HG02642 (cell line): ENCODE measurements around the gene COX5B.
A peak's percentile ranks its signal among the peaks of the same experiment; 100 is the strongest.
"Not testable (repeated sequence)": the region's sequence is repeated elsewhere in the genome, so short reads cannot be mapped to it uniquely, and the experiment has no call there.

Experiments
- ATAC-seq: cut with Tn5 transposase; IDR thresholded peaks from one replicate; pipeline ENCODE4 v1.9.1; 2021; ENCODE audit warnings: mild to moderate bottlenecking; ENCODE audit not compliant: unreplicated experiment, poor library complexity

Gene COX5B

GRCh38 chr2:97645695-97646629 is at the start of gene COX5B:
TSS of gene COX5B (plus strand) at chr2:97646062. CDS start at chr2:97646087, 25 bp downstream.
- ATAC-seq, result peak; percentile 95

- ATAC-seq, result not testable (repeated sequence)
Measured at GRCh38 chr2:97596180-97596579, 49.7 kb upstream of the COX5B start.

- ATAC-seq, result not testable (repeated sequence)
Measured at GRCh38 chr2:97601537-97601936, 44.3 kb upstream of the COX5B start.

- not testable (repeated sequence) for ATAC-seq
Measured at GRCh38 chr2:97605109-97605508, 40.8 kb upstream of the COX5B start.

GRCh38 chr2:97605524-97606339 is 40.1 kb upstream of the COX5B start:
- ATAC-seq, result not testable (repeated sequence)

GRCh38 chr2:97608745-97609144 is 37.1 kb upstream of the COX5B start:
- ATAC-seq, result not testable (repeated sequence)

- ATAC-seq, result not testable (repeated sequence)
Measured at GRCh38 chr2:97611895-97612294, 34.0 kb upstream of the COX5B start.

- not testable (repeated sequence) for ATAC-seq
Measured at GRCh38 chr2:97615746-97616145, 30.1 kb upstream of the COX5B start.

- ATAC-seq, result no peak
Measured at GRCh38 chr2:97617911-97618310, 28.0 kb upstream of the COX5B start.

GRCh38 chr2:97618939-97619827 is 26.7 kb upstream of the COX5B start:
- ATAC-seq, result not testable (repeated sequence)

- not testable (repeated sequence) for ATAC-seq
Measured at GRCh38 chr2:97620492-97620891, 25.4 kb upstream of the COX5B start.

GRCh38 chr2:97622976-97623375 is 22.9 kb upstream of the COX5B start:
- not testable (repeated sequence) for ATAC-seq

GRCh38 chr2:97625354-97626048 is 20.4 kb upstream of the COX5B start:
- not testable (repeated sequence) for ATAC-seq

GRCh38 chr2:97626049-97626430 is 19.8 kb upstream of the COX5B start:
- ATAC-seq, result not testable (repeated sequence)

GRCh38 chr2:97644023-97644717 is 1.7 kb upstream of the COX5B start:
- ATAC-seq, result no peak

- peak; percentile 35 for ATAC-seq
Measured at GRCh38 chr2:97645112-97645694, 659 bp upstream of the COX5B start.

GRCh38 chr2:97646977-97647376 is 1.1 kb downstream of the COX5B start:
- no peak for ATAC-seq

GRCh38 chr2:97651114-97651513 is 5.3 kb downstream of the COX5B start:
- no peak for ATAC-seq
